Measurements from ENCODE around the gene CHRNA5. TPM values are rescaled to one million over a fixed set of nuclear protein-coding genes. Genes with fewer than 3 reads are reported as not detected.
"Not testable (repeated sequence)": the region's sequence is repeated elsewhere in the genome, so short reads cannot be mapped to it uniquely, and the experiment has no call there.

Gene CHRNA5
- total and polyA plus RNA-seq, 2 donors = 1.5 to 1.9 TPM

GRCh38 chr15:78552597-78552996, 12.7 kb upstream of the CHRNA5 start:
- Histone ChIP-seq H3K27ac (ENCODE audit: low read depth in 1 of 2, low read length in 1 of 2) (no peak overlapping the region), H3K36me3 (ENCODE audit: control insufficient read depth in 2 of 2, insufficient read depth in 2 of 2, low read length in 1 of 2) (peaks cover 26 to 35% of the 10 kb centered on the region in 2 donors), H3K27me3 (ENCODE audit: control insufficient read depth in 2 of 2, insufficient read depth in 1 of 2, low read length in 1 of 2) (no peaks in the 10 kb centered on the region), H3K4me3 (ENCODE audit: low read length in 2 of 2) (no peak overlapping the region), H3K9me3 (ENCODE audit: control insufficient read depth in 2 of 2, insufficient read depth in 1 of 2, low read length in 1 of 2) (no peaks in the 10 kb centered on the region), H3K4me1 (ENCODE audit: control insufficient read depth in 2 of 2, insufficient read depth in 2 of 2, low read length in 2 of 2) (no peaks in the 10 kb centered on the region)
- 96% methylated on average over 5 of the region's 5 CpGs for WGBS
- DNase-seq (ENCODE audit: low read depth in 6 of 9, low spot score in 9 of 9) = no peak

GRCh38 chr15:78560201-78560600, 5.1 kb upstream of the CHRNA5 start:
- not testable (repeated sequence) for H3K4me3 ChIP-seq (ENCODE audit: low read length in 2 of 2); DNase-seq (ENCODE audit: low read depth in 6 of 9, low spot score in 9 of 9); H3K4me1 ChIP-seq (ENCODE audit: control insufficient read depth in 2 of 2, insufficient read depth in 2 of 2, low read length in 2 of 2); H3K36me3 ChIP-seq (ENCODE audit: control insufficient read depth in 2 of 2, insufficient read depth in 2 of 2, low read length in 1 of 2); H3K27me3 ChIP-seq (ENCODE audit: control insufficient read depth in 2 of 2, insufficient read depth in 1 of 2, low read length in 1 of 2); H3K27ac ChIP-seq (ENCODE audit: low read depth in 1 of 2, low read length in 1 of 2); H3K9me3 ChIP-seq (ENCODE audit: control insufficient read depth in 2 of 2, insufficient read depth in 1 of 2, low read length in 1 of 2)
- 95% methylated on average over 10 of the region's 10 CpGs for WGBS

- WGBS = 98% methylated on average over 5 of the region's 5 CpGs
- H3K27me3 ChIP-seq (ENCODE audit: control insufficient read depth in 2 of 2, insufficient read depth in 1 of 2, low read length in 1 of 2) = peaks cover 2 to 18% of the 10 kb centered on the region in 2 donors
- no peak overlapping the region for H3K27ac ChIP-seq (ENCODE audit: low read depth in 1 of 2, low read length in 1 of 2)
- no peak overlapping the region for H3K4me3 ChIP-seq (ENCODE audit: low read length in 2 of 2)
- H3K9me3 ChIP-seq (ENCODE audit: control insufficient read depth in 2 of 2, insufficient read depth in 1 of 2, low read length in 1 of 2) = no peaks in the 10 kb centered on the region
- no peak for DNase-seq (ENCODE audit: low read depth in 6 of 9, low spot score in 9 of 9)
- H3K4me1 ChIP-seq (ENCODE audit: control insufficient read depth in 2 of 2, insufficient read depth in 2 of 2, low read length in 2 of 2) = peaks cover 15 to 16% of the 10 kb centered on the region in 2 donors
- no peaks in the 10 kb centered on the region for H3K36me3 ChIP-seq (ENCODE audit: control insufficient read depth in 2 of 2, insufficient read depth in 2 of 2, low read length in 1 of 2)
Measured at GRCh38 chr15:78561490-78561889, 3.8 kb upstream of the CHRNA5 start.

- DNase-seq (ENCODE audit: low read depth in 6 of 9, low spot score in 9 of 9) = no peak
- peaks cover 15 to 16% of the 10 kb centered on the region in 2 donors for H3K4me1 ChIP-seq (ENCODE audit: control insufficient read depth in 2 of 2, insufficient read depth in 2 of 2, low read length in 2 of 2)
- H3K27ac ChIP-seq (ENCODE audit: low read depth in 1 of 2, low read length in 1 of 2) = no peak overlapping the region
- 97% methylated on average over 2 of the region's 2 CpGs for WGBS
- no peaks in the 10 kb centered on the region for H3K9me3 ChIP-seq (ENCODE audit: control insufficient read depth in 2 of 2, insufficient read depth in 1 of 2, low read length in 1 of 2)
- H3K27me3 ChIP-seq (ENCODE audit: control insufficient read depth in 2 of 2, insufficient read depth in 1 of 2, low read length in 1 of 2) = peaks cover 2 to 21% of the 10 kb centered on the region in 2 donors
- no peaks in the 10 kb centered on the region for H3K36me3 ChIP-seq (ENCODE audit: control insufficient read depth in 2 of 2, insufficient read depth in 2 of 2, low read length in 1 of 2)
- no peak overlapping the region for H3K4me3 ChIP-seq (ENCODE audit: low read length in 2 of 2)
Measured at GRCh38 chr15:78563092-78563491, 2.2 kb upstream of the CHRNA5 start.

GRCh38 chr15:78564743-78565096, 600 bp upstream of the CHRNA5 start:
- no peaks in the 10 kb centered on the region for H3K36me3 ChIP-seq (ENCODE audit: control insufficient read depth in 2 of 2, insufficient read depth in 2 of 2, low read length in 1 of 2)
- DNase-seq (ENCODE audit: low read depth in 6 of 9, low spot score in 9 of 9) = no peak
- H3K4me1 ChIP-seq (ENCODE audit: control insufficient read depth in 2 of 2, insufficient read depth in 2 of 2, low read length in 2 of 2) = peaks cover 15 to 16% of the 10 kb centered on the region in 2 donors
- 25% methylated on average over 11 of the region's 11 CpGs for whole genome bisulfite sequencing
- no peak overlapping the region for H3K27ac ChIP-seq (ENCODE audit: low read depth in 1 of 2, low read length in 1 of 2)
- no peaks in the 10 kb centered on the region for H3K9me3 ChIP-seq (ENCODE audit: control insufficient read depth in 2 of 2, insufficient read depth in 1 of 2, low read length in 1 of 2)
- peak overlapping the region; percentile 46 to 67 for H3K4me3 ChIP-seq (ENCODE audit: low read length in 2 of 2)
- peaks cover 2 to 21% of the 10 kb centered on the region in 2 donors for H3K27me3 ChIP-seq (ENCODE audit: control insufficient read depth in 2 of 2, insufficient read depth in 1 of 2, low read length in 1 of 2)

GRCh38 chr15:78565951-78566774, 843 bp downstream of the CHRNA5 start:
- Histone ChIP-seq H3K27me3 (ENCODE audit: control insufficient read depth in 2 of 2, insufficient read depth in 1 of 2, low read length in 1 of 2) (peaks cover 2 to 21% of the 10 kb centered on the region in 2 donors), H3K4me1 (ENCODE audit: control insufficient read depth in 2 of 2, insufficient read depth in 2 of 2, low read length in 2 of 2) (peaks cover 15 to 16% of the 10 kb centered on the region in 2 donors), H3K9me3 (ENCODE audit: control insufficient read depth in 2 of 2, insufficient read depth in 1 of 2, low read length in 1 of 2) (no peaks in the 10 kb centered on the region), H3K27ac (ENCODE audit: low read depth in 1 of 2, low read length in 1 of 2) (no peak overlapping the region), H3K36me3 (ENCODE audit: control insufficient read depth in 2 of 2, insufficient read depth in 2 of 2, low read length in 1 of 2) (no peaks in the 10 kb centered on the region), H3K4me3 (ENCODE audit: low read length in 2 of 2) (peak overlapping the region; percentile 45 to 67)
- WGBS = 1% methylated on average over 19 of the region's 19 CpGs
- DNase-seq (ENCODE audit: low read depth in 6 of 9, low spot score in 9 of 9) = peak in 2 of 9 donors; percentile 1 to 25

GRCh38 chr15:78567531-78567930, 2.2 kb downstream of the CHRNA5 start:
- no peak overlapping the region for H3K27ac ChIP-seq (ENCODE audit: low read depth in 1 of 2, low read length in 1 of 2)
- no peak for DNase-seq (ENCODE audit: low read depth in 6 of 9, low spot score in 9 of 9)
- H3K36me3 ChIP-seq (ENCODE audit: control insufficient read depth in 2 of 2, insufficient read depth in 2 of 2, low read length in 1 of 2) = no peaks in the 10 kb centered on the region
- H3K4me3 ChIP-seq (ENCODE audit: low read length in 2 of 2) = no peak overlapping the region
- no peaks in the 10 kb centered on the region for H3K9me3 ChIP-seq (ENCODE audit: control insufficient read depth in 2 of 2, insufficient read depth in 1 of 2, low read length in 1 of 2)
- H3K27me3 ChIP-seq (ENCODE audit: control insufficient read depth in 2 of 2, insufficient read depth in 1 of 2, low read length in 1 of 2) = peaks cover 2 to 21% of the 10 kb centered on the region in 2 donors
- WGBS = 70% methylated on average over 4 of the region's 4 CpGs
- H3K4me1 ChIP-seq (ENCODE audit: control insufficient read depth in 2 of 2, insufficient read depth in 2 of 2, low read length in 2 of 2) = peaks cover 15 to 16% of the 10 kb centered on the region in 2 donors

- H3K4me3 ChIP-seq (ENCODE audit: low read length in 2 of 2) = no peak overlapping the region
Measured at GRCh38 chr15:78570710-78571109, 5.4 kb downstream of the CHRNA5 start.

GRCh38 chr15:78571382-78571781, 6.1 kb downstream of the CHRNA5 start:
- no peaks in the 10 kb centered on the region for H3K36me3 ChIP-seq (ENCODE audit: control insufficient read depth in 2 of 2, insufficient read depth in 2 of 2, low read length in 1 of 2)
- H3K4me1 ChIP-seq (ENCODE audit: control insufficient read depth in 2 of 2, insufficient read depth in 2 of 2, low read length in 2 of 2) = no peaks in the 10 kb centered on the region
- peaks cover 0 to 4% of the 10 kb centered on the region in 2 donors for H3K27me3 ChIP-seq (ENCODE audit: control insufficient read depth in 2 of 2, insufficient read depth in 1 of 2, low read length in 1 of 2)
- H3K27ac ChIP-seq (ENCODE audit: low read depth in 1 of 2, low read length in 1 of 2) = no peak overlapping the region
- DNase-seq (ENCODE audit: low read depth in 6 of 9, low spot score in 9 of 9) = no peak
- over 99% methylated on average over 4 of the region's 4 CpGs for WGBS
- no peak overlapping the region for H3K4me3 ChIP-seq (ENCODE audit: low read length in 2 of 2)
- H3K9me3 ChIP-seq (ENCODE audit: control insufficient read depth in 2 of 2, insufficient read depth in 1 of 2, low read length in 1 of 2) = no peaks in the 10 kb centered on the region

More at GRCh38 chr15:78570710-78571109, 5.4 kb downstream of the CHRNA5 start:
- Histone ChIP-seq H3K36me3 (ENCODE audit: control insufficient read depth in 2 of 2, insufficient read depth in 2 of 2, low read length in 1 of 2) (no peaks in the 10 kb centered on the region), H3K4me1 (ENCODE audit: control insufficient read depth in 2 of 2, insufficient read depth in 2 of 2, low read length in 2 of 2) (peaks cover 4 to 6% of the 10 kb centered on the region in 2 donors), H3K27me3 (ENCODE audit: control insufficient read depth in 2 of 2, insufficient read depth in 1 of 2, low read length in 1 of 2) (peaks cover under 1 to 10% of the 10 kb centered on the region in 2 donors), H3K9me3 (ENCODE audit: control insufficient read depth in 2 of 2, insufficient read depth in 1 of 2, low read length in 1 of 2) (no peaks in the 10 kb centered on the region), H3K27ac (ENCODE audit: low read depth in 1 of 2, low read length in 1 of 2) (no peak overlapping the region)
- WGBS = 97% methylated on average over 2 of the region's 2 CpGs
- no peak for DNase-seq (ENCODE audit: low read depth in 6 of 9, low spot score in 9 of 9)
